ENCODE measurements around the gene VPS51. TPM values are rescaled to one million over a fixed set of nuclear protein-coding genes. Genes with fewer than 3 reads are reported as not detected.

The VPS51 gene
- total and polyA plus RNA-seq, 2 of the 13 experiments (the other 11 are each of a cell fraction or from before 2014, with no cell fraction given): 76.3 to 90.6 TPM

DNA sequence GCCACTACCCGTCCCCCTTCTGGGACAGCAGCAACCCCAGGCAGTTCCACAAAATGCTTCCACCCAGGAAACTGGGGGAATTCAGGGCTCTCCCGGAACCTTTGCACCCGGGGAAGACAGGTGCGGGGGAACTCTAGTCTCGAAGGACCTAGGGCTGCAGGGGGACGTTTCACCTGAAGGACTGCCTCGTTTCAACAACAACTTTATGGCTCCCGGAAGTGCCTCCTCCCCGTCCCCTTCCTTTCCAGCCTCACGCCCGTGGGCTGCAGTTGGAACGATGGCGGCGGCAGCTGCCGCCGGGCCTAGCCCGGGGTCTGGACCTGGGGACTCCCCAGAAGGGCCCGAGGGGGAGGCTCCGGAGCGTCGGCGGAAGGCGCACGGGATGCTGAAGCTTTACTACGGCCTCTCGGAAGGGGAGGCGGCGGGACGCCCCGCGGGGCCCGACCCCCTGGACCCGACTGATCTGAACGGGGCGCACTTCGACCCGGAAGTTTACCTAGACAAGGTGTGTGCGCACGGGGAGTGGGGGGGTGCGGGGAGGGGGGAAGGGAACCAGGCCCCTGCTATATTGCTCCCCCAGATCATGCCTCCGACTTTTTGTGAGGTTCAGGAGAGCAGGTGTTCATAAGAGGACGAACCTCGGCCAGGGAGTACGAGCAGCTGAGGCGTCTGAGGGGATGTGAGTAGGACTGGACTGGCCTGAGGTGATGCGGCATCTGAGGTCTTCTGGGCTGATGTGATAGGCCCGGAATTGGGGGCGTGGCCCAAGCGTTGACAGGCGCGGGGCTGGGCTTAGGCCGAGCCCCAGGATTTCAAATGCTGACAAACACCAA lies at the start of gene VPS51 (continued):
- TF ChIP-seq, protein P1, sequence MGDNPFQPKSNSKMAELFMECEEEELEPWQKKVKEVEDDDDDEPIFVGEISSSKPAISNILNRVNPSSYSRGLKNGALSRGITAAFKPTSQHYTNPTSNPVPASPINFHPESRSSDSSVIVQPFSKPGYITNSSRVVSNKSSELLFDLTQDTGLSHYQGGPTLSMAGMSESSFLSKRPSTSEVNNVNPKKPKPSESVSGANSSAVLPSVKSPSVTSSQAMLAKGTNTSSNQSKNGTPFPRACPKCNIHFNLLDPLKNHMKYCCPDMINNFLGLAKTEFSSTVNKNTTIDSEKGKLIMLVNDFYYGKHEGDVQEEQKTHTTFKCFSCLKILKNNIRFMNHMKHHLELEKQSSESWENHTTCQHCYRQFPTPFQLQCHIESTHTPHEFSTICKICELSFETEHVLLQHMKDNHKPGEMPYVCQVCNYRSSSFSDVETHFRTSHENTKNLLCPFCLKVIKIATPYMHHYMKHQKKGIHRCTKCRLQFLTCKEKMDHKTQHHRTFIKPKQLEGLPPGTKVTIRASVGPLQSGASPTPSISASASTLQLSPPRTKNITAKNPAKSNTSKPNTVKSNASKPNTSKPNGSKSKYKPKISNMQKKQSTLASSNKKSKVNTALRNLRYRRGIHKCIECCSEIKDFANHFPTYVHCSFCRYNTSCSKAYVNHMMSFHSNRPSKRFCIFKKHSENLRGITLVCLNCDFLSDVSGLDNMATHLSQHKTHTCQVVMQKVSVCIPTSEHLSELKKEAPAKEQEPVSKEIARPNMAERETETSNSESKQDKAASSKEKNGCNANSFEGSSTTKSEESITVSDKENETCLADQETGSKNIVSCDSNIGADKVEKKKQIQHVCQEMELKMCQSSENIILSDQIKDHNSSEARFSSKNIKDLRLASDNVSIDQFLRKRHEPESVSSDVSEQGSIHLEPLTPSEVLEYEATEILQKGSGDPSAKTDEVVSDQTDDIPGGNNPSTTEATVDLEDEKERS (CRISPR knock-in tag; IDR thresholded peaks at IDR 0.05): no peak; the same call in 1 of the 2 replicates
- TF ChIP-seq ZNF235 (CRISPR knock-in tag; IDR thresholded peaks at IDR 0.05; ENCODE audit: borderline replicate concordance) (no peak), NFATC3 (CRISPR knock-in tag; IDR thresholded peaks at IDR 0.05) (no peak), ZNF451 (CRISPR knock-in tag; IDR thresholded peaks at IDR 0.05) (peak; percentile 69; the same call in 1 of the 2 replicates), ZNF441 (CRISPR knock-in tag; IDR thresholded peaks at IDR 0.05; ENCODE audit: borderline replicate concordance) (no peak), EP300 (IDR thresholded peaks at IDR 0.05; ENCODE audit: low read depth in 2 of 2, low read length in 2 of 2) (peak; percentile 61 to 68; a peak in 2 of 4 replicates), EP300 (CRISPR knock-in tag; IDR thresholded peaks at IDR 0.05; ENCODE audit: borderline replicate concordance) (no peak), ZSCAN12 (CRISPR knock-in tag; IDR thresholded peaks at IDR 0.05) (no peak), RORA (CRISPR knock-in tag; IDR thresholded peaks at IDR 0.05) (no peak), NFE2L1 (CRISPR knock-in tag; IDR thresholded peaks at IDR 0.05; ENCODE audit: borderline replicate concordance) (no peak), ISL2 (CRISPR knock-in tag; IDR thresholded peaks at IDR 0.05) (peak; percentile 61; the same call in 1 of the 2 replicates), SRY (CRISPR knock-in tag; IDR thresholded peaks at IDR 0.05) (peak; percentile 71; the same call in 1 of the 2 replicates), KLF11 (CRISPR knock-in tag; IDR thresholded peaks at IDR 0.05) (no peak), MBD4 (IDR thresholded peaks at IDR 0.05; ENCODE audit: borderline replicate concordance, low read length) (no peak), ZFY (CRISPR knock-in tag; IDR thresholded peaks at IDR 0.05) (peak; percentile 93), RELA (CRISPR knock-in tag; IDR thresholded peaks at IDR 0.05) (0 out of 2 replicates have a peak, but pooled peaks have one; percentile 48), ZNF558 (CRISPR knock-in tag; IDR thresholded peaks at IDR 0.05; ENCODE audit: borderline replicate concordance) (peak; percentile 51; the same call in 1 of the 2 replicates), ZNF703 (CRISPR knock-in tag; IDR thresholded peaks at IDR 0.05; ENCODE audit: borderline replicate concordance) (no peak; the same call in 1 of the 2 replicates), ZFP82 (CRISPR knock-in tag; IDR thresholded peaks at IDR 0.05; ENCODE audit: borderline replicate concordance) (peak; percentile 94)
- TF ChIP-seq, protein P2, sequence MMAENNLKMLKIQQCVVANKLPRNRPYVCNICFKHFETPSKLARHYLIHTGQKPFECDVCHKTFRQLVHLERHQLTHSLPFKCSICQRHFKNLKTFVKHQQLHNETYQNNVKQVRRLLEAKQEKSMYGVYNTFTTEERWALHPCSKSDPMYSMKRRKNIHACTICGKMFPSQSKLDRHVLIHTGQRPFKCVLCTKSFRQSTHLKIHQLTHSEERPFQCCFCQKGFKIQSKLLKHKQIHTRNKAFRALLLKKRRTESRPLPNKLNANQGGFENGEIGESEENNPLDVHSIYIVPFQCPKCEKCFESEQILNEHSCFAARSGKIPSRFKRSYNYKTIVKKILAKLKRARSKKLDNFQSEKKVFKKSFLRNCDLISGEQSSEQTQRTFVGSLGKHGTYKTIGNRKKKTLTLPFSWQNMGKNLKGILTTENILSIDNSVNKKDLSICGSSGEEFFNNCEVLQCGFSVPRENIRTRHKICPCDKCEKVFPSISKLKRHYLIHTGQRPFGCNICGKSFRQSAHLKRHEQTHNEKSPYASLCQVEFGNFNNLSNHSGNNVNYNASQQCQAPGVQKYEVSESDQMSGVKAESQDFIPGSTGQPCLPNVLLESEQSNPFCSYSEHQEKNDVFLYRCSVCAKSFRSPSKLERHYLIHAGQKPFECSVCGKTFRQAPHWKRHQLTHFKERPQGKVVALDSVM (CRISPR knock-in tag; IDR thresholded peaks at IDR 0.05): peak; percentile 68
- TF ChIP-seq, protein P3, sequence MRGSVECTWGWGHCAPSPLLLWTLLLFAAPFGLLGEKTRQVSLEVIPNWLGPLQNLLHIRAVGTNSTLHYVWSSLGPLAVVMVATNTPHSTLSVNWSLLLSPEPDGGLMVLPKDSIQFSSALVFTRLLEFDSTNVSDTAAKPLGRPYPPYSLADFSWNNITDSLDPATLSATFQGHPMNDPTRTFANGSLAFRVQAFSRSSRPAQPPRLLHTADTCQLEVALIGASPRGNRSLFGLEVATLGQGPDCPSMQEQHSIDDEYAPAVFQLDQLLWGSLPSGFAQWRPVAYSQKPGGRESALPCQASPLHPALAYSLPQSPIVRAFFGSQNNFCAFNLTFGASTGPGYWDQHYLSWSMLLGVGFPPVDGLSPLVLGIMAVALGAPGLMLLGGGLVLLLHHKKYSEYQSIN (CRISPR knock-in tag; IDR thresholded peaks at IDR 0.05; ENCODE audit: borderline replicate concordance): no peak
